ENCODE results near the gene MPO.

The MPO gene

DNA sequence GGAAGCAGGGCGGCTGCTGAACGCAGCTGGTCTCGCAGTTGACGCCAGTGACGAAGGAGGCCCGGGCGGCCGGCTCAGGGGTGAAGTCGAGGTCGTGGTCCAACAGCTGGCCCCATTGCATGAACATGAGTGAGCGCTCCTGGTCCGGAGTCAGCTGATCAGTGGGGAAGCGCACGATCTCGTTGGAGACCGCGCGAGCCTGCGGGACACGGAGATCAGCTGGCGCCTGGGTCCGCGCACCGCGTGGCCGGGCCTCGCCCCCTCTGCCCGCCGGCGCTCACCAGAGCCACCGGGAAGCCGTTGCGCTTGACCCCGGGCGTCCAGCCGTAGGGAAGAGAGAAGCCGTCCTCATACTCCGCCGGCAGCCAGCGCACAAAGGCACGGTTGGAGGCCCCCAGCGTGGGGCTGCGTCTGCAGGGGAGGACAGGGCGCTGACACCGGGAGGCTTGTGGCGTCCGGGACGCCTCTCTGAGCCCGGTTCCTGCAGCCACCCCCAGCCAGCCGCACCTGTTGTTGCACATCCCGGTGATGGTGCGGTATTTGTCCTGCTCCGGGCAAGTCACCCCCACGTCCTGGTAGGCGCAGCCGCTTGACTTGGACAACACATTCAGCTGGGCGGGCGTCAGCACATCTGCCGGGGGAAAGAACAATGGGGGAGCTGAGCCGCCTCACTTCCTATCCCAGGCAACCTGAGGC is 1.6 kb downstream of the MPO start:
- no peak for DNase-seq (ENCODE audit: low read depth in 2 of 2, low spot score in 1 of 2)

DNA sequence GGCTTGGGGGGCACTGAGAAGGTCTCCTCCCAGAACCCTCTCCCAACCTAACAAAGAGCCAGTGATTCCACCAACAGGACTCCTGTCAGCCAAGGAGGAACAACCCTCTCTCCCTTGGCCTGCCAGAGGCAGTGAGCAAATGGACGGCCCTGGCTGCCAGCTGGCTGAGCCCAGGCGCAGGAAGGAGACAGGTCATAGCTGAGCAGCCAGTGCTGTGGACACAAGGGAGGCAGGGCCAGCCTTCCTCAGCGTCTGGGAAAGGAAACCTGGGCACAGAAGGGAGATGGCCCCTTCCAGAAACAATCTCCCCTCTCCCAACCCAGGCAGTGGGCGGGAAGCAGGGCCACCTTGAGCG is 2.1 kb downstream of the MPO start:
- DNase-seq (ENCODE audit: low read depth in 2 of 2, low spot score in 1 of 2), result no peak

GRCh38 chr17:58277802-58278595 is 2.7 kb downstream of the MPO start:
- no peak for DNase-seq (ENCODE audit: low read depth in 2 of 2, low spot score in 1 of 2)

DNA sequence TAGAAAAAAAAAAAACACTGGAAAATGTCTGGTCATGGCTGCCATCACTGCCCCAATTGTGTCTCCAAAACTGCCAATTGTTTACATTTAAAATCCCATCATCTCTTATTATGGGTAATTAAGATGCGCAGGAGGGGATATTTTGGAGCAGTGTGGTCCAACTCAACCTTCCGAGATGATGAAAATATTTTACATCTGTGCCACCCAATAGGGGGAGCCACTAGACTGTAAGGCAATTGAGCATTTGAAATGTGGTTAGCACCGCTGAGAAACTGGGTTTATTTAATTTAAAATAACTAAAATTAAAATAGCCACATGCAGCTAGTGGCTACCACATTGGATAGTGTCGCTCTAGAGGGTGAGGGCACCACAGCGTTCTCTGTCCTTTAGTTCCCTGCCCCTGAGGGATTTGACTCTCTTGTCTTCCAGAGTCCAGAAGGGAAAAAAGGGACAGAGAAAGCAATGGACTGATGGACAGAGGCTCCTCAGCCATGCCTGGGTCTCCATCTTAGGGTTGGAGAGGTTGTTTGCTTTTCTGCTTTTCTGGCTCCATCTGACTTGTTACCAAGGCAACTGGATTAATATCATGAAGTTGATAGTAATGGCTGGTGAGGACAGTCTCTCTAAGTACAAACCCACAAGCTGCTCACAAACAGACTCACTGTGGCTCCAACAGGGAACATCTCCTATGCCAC is 3.5 kb downstream of the MPO start:
- DNase-seq (ENCODE audit: low read depth in 2 of 2, low spot score in 1 of 2), result no peak

- DNase-seq (ENCODE audit: low read depth in 2 of 2, low spot score in 1 of 2), result no peak
Observed at GRCh38 chr17:58276423-58276822, 4.3 kb downstream of the MPO start.

GRCh38 chr17:58275417-58275816 is 5.3 kb downstream of the MPO start:
- no peak for DNase-seq (ENCODE audit: low read depth in 2 of 2, low spot score in 1 of 2)

GRCh38 chr17:58273453-58274104 is 7.2 kb downstream of the MPO start:
- no peak for DNase-seq (ENCODE audit: low read depth in 2 of 2, low spot score in 1 of 2)

GRCh38 chr17:58272367-58273280 is 8.1 kb downstream of the MPO start:
- DNase-seq (ENCODE audit: low read depth in 2 of 2, low spot score in 1 of 2), result no peak

DNA sequence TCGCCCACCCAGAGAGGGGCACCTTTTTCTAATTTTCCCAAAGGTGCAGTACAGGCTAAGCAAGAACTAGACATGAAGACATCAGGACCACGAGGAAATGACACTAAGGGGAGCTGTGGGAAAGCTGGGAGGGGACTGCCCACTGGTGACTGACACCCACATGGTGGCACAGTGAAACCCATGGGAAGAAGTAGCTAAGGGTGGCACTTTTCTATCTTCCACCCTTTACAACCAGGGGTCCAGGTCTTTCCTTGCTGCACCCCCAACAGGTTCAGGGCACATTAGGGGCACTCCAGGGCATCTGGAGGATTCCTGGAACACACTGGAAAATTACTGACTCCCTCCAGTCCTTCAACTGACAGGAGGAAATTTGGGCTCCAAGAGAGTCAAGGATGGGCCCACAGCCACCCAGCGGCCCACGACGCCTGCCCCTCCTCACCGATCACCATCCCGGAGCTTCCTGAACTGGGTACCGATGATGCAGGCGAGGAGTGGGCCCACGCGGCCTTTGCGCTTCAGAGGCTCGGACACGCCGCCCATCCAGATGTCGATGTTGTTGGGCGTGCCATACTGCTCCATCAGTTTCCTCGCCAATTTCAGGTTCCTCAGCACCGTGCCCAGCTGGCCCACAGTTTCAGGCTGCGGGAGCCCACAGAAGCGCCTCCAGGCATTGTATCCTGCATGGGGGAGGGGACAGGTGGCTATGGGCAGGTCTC is 9.4 kb downstream of the MPO start:
- no peak for DNase-seq (ENCODE audit: low read depth in 2 of 2, low spot score in 1 of 2)

DNA sequence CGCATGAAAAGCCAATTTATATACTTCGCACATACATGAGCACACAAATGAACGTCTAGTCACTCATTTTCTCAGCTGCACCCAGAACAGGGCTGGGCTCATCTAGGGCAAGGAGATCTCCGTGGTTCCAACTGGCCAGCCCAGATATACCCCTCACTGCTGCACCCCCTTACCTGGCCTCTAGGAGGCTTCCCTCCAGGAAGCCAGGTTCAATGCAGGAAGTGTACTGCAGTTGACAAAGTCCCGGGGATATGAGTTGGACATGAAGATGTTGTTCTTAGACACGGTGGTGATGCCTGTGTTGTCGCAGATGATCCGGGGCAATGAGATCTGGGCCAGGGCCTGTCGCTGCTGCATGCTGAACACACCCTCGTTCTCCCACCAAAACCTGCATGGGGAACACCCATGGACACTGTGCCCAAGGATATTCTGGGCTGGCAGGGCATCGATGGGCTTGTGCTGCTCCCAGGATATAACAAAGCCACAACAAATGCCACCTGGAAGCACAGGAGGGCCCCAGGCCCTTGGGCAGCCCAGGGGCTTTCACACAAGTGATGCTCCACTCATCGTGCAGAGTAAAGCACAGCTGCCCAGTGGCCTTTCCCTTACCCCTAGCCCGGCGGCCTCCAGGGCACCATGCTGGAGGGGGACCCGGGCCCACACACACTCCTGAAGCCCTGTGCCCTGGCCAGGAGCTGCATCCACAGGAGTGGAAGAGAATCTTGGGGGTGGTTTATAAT is 10.1 kb downstream of the MPO start:
- no peak for DNase-seq (ENCODE audit: low read depth in 2 of 2, low spot score in 1 of 2)

DNA sequence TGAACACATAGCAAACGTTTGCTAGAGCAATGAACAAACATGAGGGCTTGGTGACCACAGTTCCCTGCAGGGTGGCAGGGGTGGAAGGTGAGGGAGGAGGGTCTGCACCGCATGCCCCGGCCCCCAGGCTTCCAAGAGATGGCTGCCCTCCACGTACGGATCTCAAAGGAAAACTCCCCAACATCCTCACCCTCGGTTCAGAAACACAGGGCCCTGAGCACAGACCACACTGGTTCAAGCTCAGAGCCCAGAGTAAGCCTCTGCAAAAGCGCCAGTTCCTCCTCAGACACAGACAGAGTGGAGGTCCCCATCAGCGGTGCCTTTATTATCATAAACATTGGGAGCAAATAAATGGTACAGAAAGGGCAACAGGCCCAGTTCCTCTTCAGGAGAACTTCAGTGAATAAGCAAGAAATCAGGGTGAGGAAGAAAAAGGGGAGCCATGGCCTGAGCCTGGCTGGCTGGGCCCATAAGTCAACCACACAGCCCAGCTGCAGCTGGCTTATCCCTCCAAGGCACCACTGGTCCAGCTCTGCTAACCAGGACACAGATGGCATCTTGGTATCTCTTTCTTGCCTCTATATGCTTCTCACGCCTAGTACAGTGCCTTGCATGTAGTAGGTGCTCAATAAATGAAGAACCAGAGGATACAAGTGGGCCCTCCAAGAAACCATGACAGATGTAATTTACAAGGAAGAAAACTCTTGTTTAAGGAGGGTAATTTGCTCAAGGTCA is 11.0 kb downstream of the MPO start:
- DNase-seq (ENCODE audit: low read depth in 2 of 2, low spot score in 1 of 2), result no peak

DNA sequence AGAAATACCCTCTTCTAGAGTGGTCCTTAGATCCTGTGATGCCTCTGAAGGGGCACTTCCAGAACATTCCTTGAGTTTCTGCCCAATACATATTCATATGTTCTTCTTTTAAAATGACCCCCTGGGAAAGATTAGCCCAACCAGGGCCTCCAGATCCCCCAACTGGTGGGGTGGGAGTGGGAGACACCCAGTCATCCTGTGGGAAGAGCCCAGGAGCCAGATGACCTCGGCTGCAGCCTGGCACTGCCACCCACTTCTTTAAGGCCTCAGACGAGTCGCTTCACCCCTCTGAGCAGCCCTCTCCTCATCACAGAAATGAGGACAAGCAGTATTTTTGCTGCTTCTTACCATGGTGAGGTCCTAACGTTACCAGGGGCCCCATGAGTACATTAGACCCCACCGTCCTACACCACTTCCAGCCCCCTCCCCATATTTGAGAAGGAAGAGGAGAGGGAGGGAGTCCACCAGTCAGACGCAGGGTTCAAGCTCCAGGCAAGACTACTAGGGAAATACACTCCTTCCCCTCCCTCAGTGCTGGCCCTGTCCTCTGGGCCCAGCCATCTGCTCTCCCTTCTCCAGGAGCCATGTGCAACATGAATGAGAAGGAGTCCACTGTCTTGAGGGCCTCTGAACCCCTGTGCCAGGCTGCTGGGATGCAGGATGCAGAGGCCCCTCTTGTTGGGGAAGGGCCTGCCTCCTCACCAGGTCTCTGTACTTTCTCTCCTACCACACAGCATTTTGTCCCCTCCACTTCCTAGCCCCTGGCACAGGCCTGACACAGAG is 11.8 kb downstream of the MPO start:
- DNase-seq (ENCODE audit: low read depth in 2 of 2, low spot score in 1 of 2), result no peak

- DNase-seq (ENCODE audit: low read depth in 2 of 2, low spot score in 1 of 2), result no peak
Observed at GRCh38 chr17:58268326-58268725, 12.4 kb downstream of the MPO start.

GRCh38 chr17:58267347-58268324 is 13.1 kb downstream of the MPO start:
- DNase-seq (ENCODE audit: low read depth in 2 of 2, low spot score in 1 of 2), result no peak

DNA sequence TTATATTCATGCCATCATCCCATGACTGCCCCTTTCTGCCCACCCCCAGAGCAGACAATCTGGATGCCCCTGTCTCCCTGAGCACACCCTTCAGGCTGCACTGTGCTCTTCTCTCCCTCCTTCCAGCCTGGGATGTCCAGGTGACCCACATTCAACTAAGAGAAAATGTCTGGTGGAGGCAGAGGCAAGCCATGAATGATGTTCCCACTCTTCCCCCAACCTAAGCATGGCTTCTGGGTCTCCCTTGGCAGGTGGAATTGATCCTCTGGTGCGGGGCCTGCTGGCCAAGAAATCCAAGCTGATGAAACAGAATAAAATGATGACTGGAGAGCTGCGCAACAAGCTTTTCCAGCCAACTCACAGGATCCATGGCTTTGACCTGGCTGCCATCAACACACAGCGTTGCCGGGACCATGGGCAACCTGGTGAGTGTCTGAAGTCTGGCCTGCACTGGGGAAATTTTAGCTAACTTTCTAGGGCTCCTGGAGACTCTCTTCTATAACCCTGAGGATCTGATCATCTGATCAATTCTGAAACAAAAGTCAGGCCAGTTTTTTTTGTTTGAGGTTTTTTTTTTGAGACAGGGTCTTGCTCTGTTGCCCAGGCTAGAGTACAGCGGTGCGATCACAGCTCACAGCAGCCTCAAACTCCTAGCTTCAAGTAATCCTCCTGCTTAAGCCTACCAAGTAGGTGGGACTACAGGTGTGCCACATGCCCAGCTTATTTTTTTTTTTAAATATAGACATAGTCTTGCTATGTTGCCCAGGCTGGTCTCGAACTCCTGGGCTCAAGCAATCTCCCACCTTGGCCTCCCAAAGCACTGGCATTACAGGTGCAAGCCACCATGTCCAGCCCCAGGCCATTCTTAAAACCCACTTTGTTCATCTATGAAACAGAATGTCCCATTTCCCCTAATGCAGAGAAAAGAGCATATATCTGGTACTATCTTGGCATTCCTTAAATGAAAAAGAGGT is 14.5 kb downstream of the MPO start:
- no peak for DNase-seq (ENCODE audit: low read depth in 2 of 2, low spot score in 1 of 2)

GRCh38 chr17:58265271-58265670 is 15.5 kb downstream of the MPO start:
- no peak for DNase-seq (ENCODE audit: low read depth in 2 of 2, low spot score in 1 of 2)
